OCI-LY7 (cell line): Measurements from ENCODE around the gene PNPT1.

Experiments used
- EZH2phosphoT487 ChIP-seq: fragments of 200-600 bp; sonication (generic); IDR thresholded peaks from 2 replicates; pipeline ENCODE4 v1.6.1; 2018; ENCODE audit warnings: low read depth, borderline replicate concordance, mild to moderate bottlenecking, mixed run types, antibody characterized with exemption, low read length, moderate library complexity, mixed read lengths
- TF ChIP-seq, protein P1 (sequence below): fragments of 200-600 bp; sonication (generic); conservative IDR thresholded peaks from 2 replicates; pipeline ENCODE4 v1.5.1; 2014; ENCODE audit warnings: mild to moderate bottlenecking, antibody characterized with exemption, low read length, moderate library complexity, mixed read lengths

DNA sequence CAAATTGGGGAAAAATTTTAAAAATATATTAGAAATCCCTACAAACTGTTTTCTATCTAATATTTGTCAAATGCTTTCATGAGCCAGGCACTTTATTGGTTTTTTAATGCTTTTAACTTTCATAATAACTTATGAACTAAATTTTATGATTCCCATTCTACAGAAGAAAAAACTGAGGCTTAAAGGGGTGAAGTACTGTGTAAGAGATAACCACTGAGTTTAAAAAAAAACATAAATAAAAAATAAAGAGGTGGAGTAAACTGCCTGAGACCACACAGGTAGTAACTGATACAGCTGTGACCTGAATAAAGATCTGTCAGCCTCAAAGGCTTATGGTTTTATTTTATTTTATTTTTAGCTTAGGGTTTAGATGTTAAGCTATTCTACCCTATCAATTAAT is 24.7 kb downstream of the PNPT1 start:
- TF ChIP-seq, protein P1, sequence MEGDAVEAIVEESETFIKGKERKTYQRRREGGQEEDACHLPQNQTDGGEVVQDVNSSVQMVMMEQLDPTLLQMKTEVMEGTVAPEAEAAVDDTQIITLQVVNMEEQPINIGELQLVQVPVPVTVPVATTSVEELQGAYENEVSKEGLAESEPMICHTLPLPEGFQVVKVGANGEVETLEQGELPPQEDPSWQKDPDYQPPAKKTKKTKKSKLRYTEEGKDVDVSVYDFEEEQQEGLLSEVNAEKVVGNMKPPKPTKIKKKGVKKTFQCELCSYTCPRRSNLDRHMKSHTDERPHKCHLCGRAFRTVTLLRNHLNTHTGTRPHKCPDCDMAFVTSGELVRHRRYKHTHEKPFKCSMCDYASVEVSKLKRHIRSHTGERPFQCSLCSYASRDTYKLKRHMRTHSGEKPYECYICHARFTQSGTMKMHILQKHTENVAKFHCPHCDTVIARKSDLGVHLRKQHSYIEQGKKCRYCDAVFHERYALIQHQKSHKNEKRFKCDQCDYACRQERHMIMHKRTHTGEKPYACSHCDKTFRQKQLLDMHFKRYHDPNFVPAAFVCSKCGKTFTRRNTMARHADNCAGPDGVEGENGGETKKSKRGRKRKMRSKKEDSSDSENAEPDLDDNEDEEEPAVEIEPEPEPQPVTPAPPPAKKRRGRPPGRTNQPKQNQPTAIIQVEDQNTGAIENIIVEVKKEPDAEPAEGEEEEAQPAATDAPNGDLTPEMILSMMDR, result no peak
- no peak for TF ChIP-seq EZH2phosphoT487
